IMR-90 (cell line): ENCODE measurements around the gene LARP4B. TPM values are rescaled to one million over a fixed set of nuclear protein-coding genes. Genes with fewer than 3 reads are reported as not detected.
"Not testable (repeated sequence)": the region's sequence is repeated elsewhere in the genome, so short reads cannot be mapped to it uniquely, and the experiment has no call there.

Experiments used
- ATAC-seq: fragments of 200-7000 bp; cut with Tn5 transposase; 2 replicates; pipeline ENCODE4 v1.9.1; 2020; ENCODE audit warnings: low read depth, mild to moderate bottlenecking, moderate library complexity
- BruUV-seq: library from RNA; stranded (reverse); fragments of 400-500 nt; replicated peaks from 2 replicates; lab custom pipeline; 2021; lab: Mats Ljungman, UMichigan
- CTCF ChIA-PET: fragments of 300-600 bp; formaldehyde crosslinking; extraction: SDS; loops from one replicate; lab custom pipeline; 2021; ENCODE audit warnings: antibody characterized with exemption; lab: Yijun Ruan, JAX
- POLR2A ChIA-PET: fragments of 300-600 bp; sonication (Branson Sonifier 250); formaldehyde crosslinking; loops from one replicate; lab custom pipeline; 2022; ENCODE audit warnings: antibody characterized with exemption; ENCODE audit not compliant: unreplicated experiment; lab: Charles Lee
- DNase-seq: peaks from one replicate; pipeline ENCODE4 v3.0.0; 2013
- H2AFZ ChIP-seq: replicated peaks from 2 replicates; pipeline ENCODE3; 2013; ENCODE audit warnings: low read length, mild to moderate bottlenecking; ENCODE audit not compliant: poor library complexity
- H2AK5ac ChIP-seq: 2 replicates; pipeline ENCODE4 v1.6.1; 2013; ENCODE audit warnings: low read depth, low read length, inconsistent platforms
- H2AK9ac ChIP-seq: replicated peaks from 2 replicates; pipeline ENCODE3; 2013; ENCODE audit warnings: mild to moderate bottlenecking, low read depth, low read length, moderate library complexity; ENCODE audit not compliant: poor library complexity
- H2BK120ac ChIP-seq: 2 replicates; pipeline ENCODE4 v1.6.1; 2013; ENCODE audit warnings: low read depth, low read length, inconsistent platforms
- H2BK15ac ChIP-seq: 3 replicates; pipeline ENCODE4 v1.6.1; 2013; ENCODE audit warnings: low read depth, low read length, inconsistent platforms
- H2BK20ac ChIP-seq: 2 replicates; pipeline ENCODE4 v1.6.1; 2013; ENCODE audit warnings: low read depth, mild to moderate bottlenecking, inconsistent platforms, low read length, moderate library complexity
- H2BK5ac ChIP-seq: 2 replicates; pipeline ENCODE4 v1.6.1; 2013; ENCODE audit warnings: mild to moderate bottlenecking, low read depth, low read length, inconsistent platforms; ENCODE audit not compliant: poor library complexity, severe bottlenecking
- H3K14ac ChIP-seq: replicated peaks from 2 replicates; pipeline ENCODE4 v1.6.1; 2013; ENCODE audit warnings: low read depth, low read length, inconsistent platforms
- H3K18ac ChIP-seq: 2 replicates; pipeline ENCODE4 v1.6.1; 2013; ENCODE audit warnings: low read depth, low read length, control low read depth
- H3K23ac ChIP-seq: 2 replicates; pipeline ENCODE4 v1.6.1; 2013; ENCODE audit warnings: low read depth, low read length, inconsistent platforms
- H3K27ac ChIP-seq: 2 replicates; pipeline ENCODE4 v1.5.1; 2013; ENCODE audit warnings: mild to moderate bottlenecking, control low read depth, low read length; ENCODE audit not compliant: insufficient read depth
- H3K27me3 ChIP-seq: 2 replicates; pipeline ENCODE4 v1.6.1; 2013; ENCODE audit warnings: low read length; ENCODE audit not compliant: control insufficient read depth, insufficient read depth
- H3K36me3 ChIP-seq: 2 replicates; pipeline ENCODE4 v1.6.1; 2013; ENCODE audit warnings: low read length, mixed read lengths; ENCODE audit not compliant: control insufficient read depth, insufficient read depth
- H3K4ac ChIP-seq: 2 replicates; pipeline ENCODE4 v1.6.1; 2013; ENCODE audit warnings: low read depth, low read length, inconsistent platforms
- H3K4me1 ChIP-seq: 2 replicates; pipeline ENCODE4 v1.6.1; 2013; ENCODE audit warnings: low read length, mixed read lengths; ENCODE audit not compliant: control insufficient read depth, insufficient read depth
- H3K4me2 ChIP-seq: 2 replicates; pipeline ENCODE4 v1.6.1; 2013; ENCODE audit warnings: low read depth, mild to moderate bottlenecking, control low read depth, low read length, moderate library complexity
- H3K4me3 ChIP-seq: 2 replicates; pipeline ENCODE4 v1.5.1; 2013; ENCODE audit warnings: low read depth, mild to moderate bottlenecking, control low read depth, low read length, moderate library complexity; ENCODE audit not compliant: insufficient read depth
- H3K56ac ChIP-seq: 2 replicates; pipeline ENCODE4 v1.6.1; 2013; ENCODE audit warnings: low read length, inconsistent platforms; ENCODE audit not compliant: insufficient read depth; ENCODE audit errors: extremely low read depth
- H3K79me1 ChIP-seq, 2 experiments: 2 replicates each; pipeline ENCODE4 v1.6.1; 2013; ENCODE audit warnings: low read length in 2 of 2, inconsistent platforms in 1 of 2, low read depth in 1 of 2
- H3K9ac ChIP-seq: 2 replicates; pipeline ENCODE4 v1.6.1; 2013; ENCODE audit warnings: low read depth, low read length, control low read depth
- H3K9me1 ChIP-seq: 2 replicates; pipeline ENCODE4 v1.6.1; 2013; ENCODE audit warnings: low read length, inconsistent platforms; ENCODE audit not compliant: insufficient read depth
- H3K9me3 ChIP-seq: 2 replicates; pipeline ENCODE4 v1.6.1; 2013; ENCODE audit warnings: low read length; ENCODE audit not compliant: control insufficient read depth, insufficient read depth
- H4K20me1 ChIP-seq: 2 replicates; pipeline ENCODE4 v1.6.1; 2013; ENCODE audit warnings: low read length, inconsistent platforms; ENCODE audit not compliant: insufficient read depth
- H4K5ac ChIP-seq: 2 replicates; pipeline ENCODE4 v1.6.1; 2013; ENCODE audit warnings: mild to moderate bottlenecking, low read depth, low read length, control low read depth
- H4K8ac ChIP-seq, 2 experiments: 2 replicates each; pipeline ENCODE4 v1.6.1; 2013; ENCODE audit warnings: low read depth in 2 of 2, low read length in 2 of 2, control low read depth in 1 of 2, inconsistent platforms in 1 of 2
- H4K91ac ChIP-seq: 2 replicates; pipeline ENCODE4 v1.6.1; 2013; ENCODE audit warnings: low read depth, low read length, inconsistent platforms; ENCODE audit not compliant: insufficient read depth
- WGBS, 2 experiments: methylation state at CpG; one replicate each; pipeline versions ENCODE4 v1.1.5 to v1.1.7; 2013; ENCODE audit warnings: missing lambda C conversion rate in 2 of 2; ENCODE audit not compliant: insufficient read length in 1 of 2; ENCODE audit errors: extremely low coverage in 2 of 2; 5-methylcytosine and 5-hydroxymethylcytosine counted together
- dilution Hi-C: fragments of 300-500 bp; cut with HindIII; formaldehyde crosslinking; loops from one replicate; pipeline ENCODE4 v1.14.3; 2018; ENCODE audit warnings: low sequenced_read_pairs; ENCODE audit not compliant: unreplicated experiment
- in situ Hi-C: fragments of 300-500 bp; cut with MboI; formaldehyde crosslinking; loops from 3 replicates; pipeline ENCODE4 v1.14.3; 2019; ENCODE audit warnings: low sequenced_read_pairs, inconsistent platforms, mixed read lengths
- intact Hi-C: fragments of 100-400 bp; cut with micrococcal nuclease; formaldehyde crosslinking; loops from 2 replicates; pipeline ENCODE4 v1.10.0; 2022
- polyA plus RNA-seq, 3 experiments: library from polyadenylated mRNA; depleted of rRNA; stranded (reverse); fragments of >200 nt; gene quantifications; 2 replicates each; pipeline ENCODE4 v1.2.3, GENCODE V29; 2012; ENCODE audit warnings: low replicate concordance in 1 of 3
- total RNA-seq: library from RNA; depleted of rRNA; stranded (reverse); fragments of >200 nt; gene quantifications from 2 replicates; pipeline ENCODE4 v1.2.3, GENCODE V29; 2012

The LARP4B gene
- total and polyA plus RNA-seq, 2 of the 4 experiments (the other 2 are of a cell fraction), result 24.3 to 25.5 TPM

DNA sequence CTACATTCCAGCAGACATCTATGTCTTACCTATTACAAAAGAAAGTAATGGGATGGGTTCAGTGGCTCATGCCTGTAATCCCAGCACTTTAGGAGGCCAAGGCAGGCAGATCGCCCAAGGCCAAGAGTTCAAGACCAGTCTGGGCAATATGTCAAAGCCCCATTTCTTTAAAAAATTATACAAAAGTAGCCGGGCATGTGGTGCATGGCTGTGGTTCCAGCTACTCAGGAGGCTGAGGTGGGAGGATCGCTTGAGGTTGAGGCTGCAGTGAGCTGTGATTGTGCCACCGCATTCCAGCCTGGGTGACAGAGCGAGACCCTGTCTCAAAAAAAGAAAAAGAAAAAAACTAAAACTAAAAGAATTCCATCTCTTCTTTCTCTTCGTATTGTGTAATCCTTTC is 2.7 kb upstream of the LARP4B start:
- in situ Hi-C loops, result not testable (repeated sequence)

More for the DNA sequence above, 2.7 kb upstream of the LARP4B start:
- H3K27ac ChIP-seq, H2AK5ac ChIP-seq, H3K4me2 ChIP-seq, H2AFZ ChIP-seq, BruUV-seq, H3K27me3 ChIP-seq, H4K5ac ChIP-seq, H2AK9ac ChIP-seq, H3K9me1 ChIP-seq, DNase-seq, H3K56ac ChIP-seq, H3K4me1 ChIP-seq, H2BK20ac ChIP-seq, POLR2A ChIA-PET, H4K8ac ChIP-seq, H3K9ac ChIP-seq, dilution Hi-C loops, H3K4me3 ChIP-seq, H3K36me3 ChIP-seq, H3K14ac ChIP-seq, H3K4ac ChIP-seq, H3K79me1 ChIP-seq, ATAC-seq, H2BK5ac ChIP-seq, H3K23ac ChIP-seq, CTCF ChIA-PET, H2BK120ac ChIP-seq, H2BK15ac ChIP-seq, H3K18ac ChIP-seq, H3K9me3 ChIP-seq, H4K91ac ChIP-seq, intact Hi-C loops: not testable (repeated sequence)
- peaks cover 16% of the 10 kb centered on the region for H4K20me1 ChIP-seq
- no CpG with 5 or more reads among the region's 6 CpGs for WGBS, 2 experiments
